ENCODE data around the gene MAGEB17.

DNA sequence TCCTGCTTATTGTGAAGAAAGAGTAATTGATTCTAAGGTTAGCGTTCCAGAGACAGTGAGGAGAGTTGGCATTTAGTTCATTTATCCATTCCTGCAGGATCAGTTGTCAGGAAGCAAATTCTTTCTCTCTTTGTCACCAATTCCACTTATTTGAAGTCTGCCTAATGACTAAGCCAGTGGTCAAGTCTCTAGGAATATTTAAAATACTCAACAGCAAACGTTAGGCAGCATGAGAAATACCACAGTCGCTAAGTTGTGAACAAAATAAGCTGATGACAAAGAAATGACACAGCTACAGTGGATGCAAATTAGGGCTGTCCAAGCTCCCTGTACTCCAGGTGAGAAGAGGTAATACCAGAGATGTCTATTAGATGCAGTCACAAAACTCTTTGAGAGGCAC is 6.6 kb upstream of the MAGEB17 start:
- TF ChIP-seq, protein P1, sequence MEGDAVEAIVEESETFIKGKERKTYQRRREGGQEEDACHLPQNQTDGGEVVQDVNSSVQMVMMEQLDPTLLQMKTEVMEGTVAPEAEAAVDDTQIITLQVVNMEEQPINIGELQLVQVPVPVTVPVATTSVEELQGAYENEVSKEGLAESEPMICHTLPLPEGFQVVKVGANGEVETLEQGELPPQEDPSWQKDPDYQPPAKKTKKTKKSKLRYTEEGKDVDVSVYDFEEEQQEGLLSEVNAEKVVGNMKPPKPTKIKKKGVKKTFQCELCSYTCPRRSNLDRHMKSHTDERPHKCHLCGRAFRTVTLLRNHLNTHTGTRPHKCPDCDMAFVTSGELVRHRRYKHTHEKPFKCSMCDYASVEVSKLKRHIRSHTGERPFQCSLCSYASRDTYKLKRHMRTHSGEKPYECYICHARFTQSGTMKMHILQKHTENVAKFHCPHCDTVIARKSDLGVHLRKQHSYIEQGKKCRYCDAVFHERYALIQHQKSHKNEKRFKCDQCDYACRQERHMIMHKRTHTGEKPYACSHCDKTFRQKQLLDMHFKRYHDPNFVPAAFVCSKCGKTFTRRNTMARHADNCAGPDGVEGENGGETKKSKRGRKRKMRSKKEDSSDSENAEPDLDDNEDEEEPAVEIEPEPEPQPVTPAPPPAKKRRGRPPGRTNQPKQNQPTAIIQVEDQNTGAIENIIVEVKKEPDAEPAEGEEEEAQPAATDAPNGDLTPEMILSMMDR (IDR thresholded peaks at IDR 0.05; ENCODE audit: low read depth, low read length), result no peak
- TF ChIP-seq MYC (IDR thresholded peaks at IDR 0.05; ENCODE audit: low read depth, low read length) (no peak), POLR2A (IDR thresholded peaks at IDR 0.05; ENCODE audit: extremely low read depth, insufficient read length) (no peak)

All from NB4 (cell line).